SK-N-SH (cell line): ENCODE measurements around the gene SLC36A3. TPM values are rescaled to one million over a fixed set of nuclear protein-coding genes. Genes with fewer than 3 reads are reported as not detected.

Source experiments
- CTCF ChIA-PET: fragments of 300-600, 350-600 bp; formaldehyde crosslinking; extraction: SDS; loops from one replicate; lab custom pipeline; 2021; lab: Yijun Ruan, JAX
- POLR2A ChIA-PET: fragments of 350-600 bp; sonication (Branson Sonifier 250); formaldehyde crosslinking; extraction: SDS; loops from one replicate; lab custom pipeline; 2020; ENCODE audit warnings: antibody characterized with exemption, inconsistent platforms; lab: Yijun Ruan, JAX
- DNase-seq: peaks from one replicate; pipeline ENCODE4 v3.0.0; 2012
- H2AFZ ChIP-seq: fragments of 200-600 bp; sonication (generic); 2 replicates; pipeline ENCODE4 v1.8.1; 2016; ENCODE audit warnings: antibody characterized with exemption, mild to moderate bottlenecking, low read depth
- H3F3A ChIP-seq: fragments of 200-600 bp; sonication (generic); replicated peaks from 2 replicates; pipeline ENCODE3; 2016; ENCODE audit warnings: antibody characterized with exemption, mild to moderate bottlenecking; ENCODE audit not compliant: insufficient read depth
- H3K27ac ChIP-seq, 2 experiments: fragments of 200-500 bp in 1 of 2; fragments of 200-600 bp in 1 of 2; sonication (Bioruptor generic) in 1 of 2; sonication (generic), shearing (Covaris generic) in 1 of 2; 2 replicates each; pipeline versions ENCODE4 v1.5.1 to v1.6.1; 2014 to 2016; ENCODE audit warnings: low read depth in 2 of 2, inconsistent platforms in 1 of 2, low read length in 1 of 2, mild to moderate bottlenecking in 1 of 2, mixed read lengths in 1 of 2
- H3K27me3 ChIP-seq: fragments of 200-600 bp; sonication (generic), shearing (Covaris generic); 2 replicates; pipeline ENCODE4 v1.6.1; 2016; ENCODE audit warnings: mixed run types; ENCODE audit not compliant: insufficient read depth
- H3K36me3 ChIP-seq, 2 experiments: fragments of 200-500 bp in 1 of 2; fragments of 200-600 bp in 1 of 2; sonication (Bioruptor generic) in 1 of 2; sonication (generic) in 1 of 2; replicated peaks in 1 of 2; 2 replicates each; pipeline versions ENCODE3 to v1.5.1; 2014 to 2016; ENCODE audit warnings: low read length in 1 of 2, mild to moderate bottlenecking in 1 of 2; ENCODE audit not compliant: insufficient read depth in 2 of 2, control insufficient read depth in 1 of 2
- H3K4me1 ChIP-seq, 2 experiments: fragments of 200-500 bp in 1 of 2; fragments of 200-600 bp in 1 of 2; sonication (Bioruptor generic) in 1 of 2; sonication (generic), shearing (Covaris generic) in 1 of 2; 2 replicates each; pipeline versions ENCODE4 v1.5.1 to v1.6.1; 2014 to 2016; ENCODE audit warnings: low read depth in 1 of 2, low read length in 1 of 2, mixed run types in 1 of 2; ENCODE audit not compliant: insufficient read depth in 2 of 2, control insufficient read depth in 1 of 2
- H3K4me2 ChIP-seq: fragments of 200-600 bp; sonication (generic), shearing (Covaris generic); 2 replicates; pipeline ENCODE4 v1.6.1; 2017; ENCODE audit warnings: mixed run types
- H3K4me3 ChIP-seq, 2 experiments: fragments of 200-500 bp in 1 of 2; fragments of 200-600 bp in 1 of 2; sonication (Bioruptor generic) in 1 of 2; sonication (generic), shearing (Covaris generic) in 1 of 2; 2 replicates each; pipeline versions ENCODE4 v1.5.1 to v1.8.1; 2014 to 2016; ENCODE audit warnings: low read depth in 2 of 2, inconsistent platforms in 1 of 2, low read length in 1 of 2, mild to moderate bottlenecking in 1 of 2, mixed read lengths in 1 of 2, moderate library complexity in 1 of 2
- H3K79me2 ChIP-seq: fragments of 200-600 bp; sonication (generic); 2 replicates; pipeline ENCODE4 v1.8.1; 2017; ENCODE audit warnings: mild to moderate bottlenecking; ENCODE audit not compliant: insufficient read depth
- H3K9ac ChIP-seq: fragments of 200-600 bp; sonication (generic); 2 replicates; pipeline ENCODE4 v1.6.1; 2017; ENCODE audit warnings: mixed run types
- H3K9me2 ChIP-seq: fragments of 200-600 bp; sonication (generic); 2 replicates; pipeline ENCODE4 v1.6.1; 2017; ENCODE audit warnings: mixed run types
- H3K9me3 ChIP-seq: fragments of 200-600 bp; sonication (generic); 2 replicates; pipeline ENCODE4 v1.6.1; 2017; ENCODE audit warnings: mixed run types, mild to moderate bottlenecking, moderate library complexity
- H4K20me1 ChIP-seq: fragments of 200-600 bp; sonication (generic); 2 replicates; pipeline ENCODE4 v1.6.1; 2017; ENCODE audit warnings: mild to moderate bottlenecking, mixed run types; ENCODE audit not compliant: insufficient read depth
- CTCF ChIP-seq: fragments of 200-600 bp; sonication (generic); IDR thresholded peaks from 2 replicates; pipeline ENCODE4 v1.6.1; 2017; ENCODE audit warnings: antibody characterized with exemption, mild to moderate bottlenecking, moderate library complexity
- EP300 ChIP-seq, 2 experiments: IDR thresholded peaks; 2 replicates each; pipeline versions ENCODE4 v1.4.0 to v1.6.1; 2012; ENCODE audit warnings: borderline replicate concordance in 1 of 2, low read depth in 1 of 2, low read length in 1 of 2
- EZH2phosphoT487 ChIP-seq: fragments of 200-600 bp; sonication (generic); IDR thresholded peaks from 2 replicates; pipeline ENCODE4 v1.6.1; 2017; ENCODE audit warnings: low read depth, mixed run types, mild to moderate bottlenecking, antibody characterized with exemption, moderate library complexity, borderline replicate concordance
- FOXJ3 ChIP-seq: sonication (generic); formaldehyde crosslinking; IDR thresholded peaks from 2 replicates; pipeline ENCODE4 v1.5.1; 2020; ENCODE audit warnings: mild to moderate bottlenecking, missing genetic modification reagents
- RAD21 ChIP-seq: IDR thresholded peaks from 2 replicates; pipeline ENCODE4 v1.6.1; 2012; ENCODE audit warnings: mild to moderate bottlenecking, low read length
- RFX5 ChIP-seq: IDR thresholded peaks from 2 replicates; pipeline ENCODE4 v1.6.1; 2012; ENCODE audit warnings: mild to moderate bottlenecking, improper control_type of control experiment, low read length
- SMC3 ChIP-seq: IDR thresholded peaks from 2 replicates; pipeline ENCODE4 v1.6.1; 2012; ENCODE audit warnings: low read depth, low read length, improper control_type of control experiment
- TAF1 ChIP-seq: IDR thresholded peaks from 2 replicates; pipeline ENCODE4 v1.6.1; 2012; ENCODE audit warnings: low read depth, mild to moderate bottlenecking, low read length, moderate library complexity, borderline replicate concordance
- TCF12 ChIP-seq: IDR thresholded peaks from 2 replicates; pipeline ENCODE4 v1.4.0; 2012
- TEAD4 ChIP-seq: IDR thresholded peaks from 2 replicates; pipeline ENCODE4 v1.4.0; 2012; ENCODE audit warnings: mild to moderate bottlenecking, borderline replicate concordance; ENCODE audit not compliant: insufficient read depth
- USF1 ChIP-seq: IDR thresholded peaks from 2 replicates; pipeline ENCODE4 v1.4.0; 2012; ENCODE audit warnings: low read depth, borderline replicate concordance
- WGBS: methylation state at CpG from one replicate; pipeline ENCODE4 v1.1.6; 2017; ENCODE audit warnings: low lambda C conversion rate; 5-methylcytosine and 5-hydroxymethylcytosine counted together
- polyA plus RNA-seq, 3 experiments: library from polyadenylated mRNA; depleted of rRNA; stranded (reverse); fragments of >200 nt; gene quantifications; 2 replicates each; pipeline ENCODE4 v1.2.3, GENCODE V29; 2012
- TF ChIP-seq, protein P1 (sequence below): IDR thresholded peaks from 2 replicates; pipeline ENCODE4 v1.4.0; 2012; ENCODE audit warnings: low read depth, borderline replicate concordance
- TF ChIP-seq, protein P2 (sequence below): IDR thresholded peaks from 2 replicates; pipeline ENCODE4 v1.4.0; 2012; ENCODE audit warnings: low read depth

Gene SLC36A3
- polyA plus RNA-seq, 1 of the 3 experiments (the other 2 are of a cell fraction), result not detected

DNA sequence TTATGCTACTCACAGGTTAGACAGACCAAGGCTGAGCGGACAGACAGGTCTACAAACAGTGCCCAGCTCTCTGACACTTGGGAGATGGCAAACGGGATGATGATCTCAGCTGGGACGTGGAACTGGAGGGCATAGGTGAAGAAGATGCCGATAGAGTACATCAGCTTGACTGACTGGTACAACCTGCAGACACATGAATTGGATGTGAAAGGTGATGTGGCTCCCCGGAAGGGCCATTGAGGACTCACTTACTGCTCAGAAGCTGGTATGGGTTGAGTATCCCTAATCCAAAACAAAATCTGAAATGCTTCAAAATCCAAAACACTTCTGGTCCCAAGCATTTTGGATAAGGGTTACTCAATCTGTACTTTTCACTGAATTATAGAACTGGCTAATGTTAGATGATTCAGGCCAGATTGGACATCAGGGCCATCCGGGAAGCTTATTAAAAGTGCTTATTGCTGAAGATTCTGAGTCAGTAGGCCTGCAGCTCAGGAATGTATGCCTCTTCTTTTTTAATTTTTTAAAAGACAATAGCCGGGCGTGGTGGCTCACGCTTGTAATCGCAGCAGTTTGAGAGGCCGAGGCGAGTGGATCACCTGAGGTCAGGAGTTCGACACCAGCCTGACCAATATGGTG lies 22.4 kb downstream of the SLC36A3 start:
- POLR2A ChIA-PET, result no interaction called here
- H3K27ac ChIP-seq, result no peak overlapping the region
- H3K4me1 ChIP-seq, result no peaks in the 10 kb centered on the region
- H3K4me3 ChIP-seq, result no peak overlapping the region
- WGBS, result 68% methylated on average over 13 of the region's 13 CpGs
- no peaks in the 10 kb centered on the region for H3F3A ChIP-seq
- no peak overlapping the region for H3K4me2 ChIP-seq
- H3K9me2 ChIP-seq, result no peaks in the 10 kb centered on the region
- H2AFZ ChIP-seq, result no peak overlapping the region
- CTCF ChIA-PET, result interaction anchor here (0.7 to 1.4 kb wide), 3 partner anchors 22 to 243 kb away, joined by 3 to 4 read pairs (median 3); no protein-coding TSS in a partner anchor
- H3K9me3 ChIP-seq, result no peaks in the 10 kb centered on the region
- no peaks in the 10 kb centered on the region for H3K36me3 ChIP-seq
- TF ChIP-seq TEAD4 (no peak), CTCF (no peak), RAD21 (no peak), EZH2phosphoT487 (no peak), SMC3 (no peak), FOXJ3 (no peak), EP300 (IDR thresholded peaks at IDR 0.05; ENCODE audit: borderline replicate concordance in 1 of 2, low read depth in 1 of 2, low read length in 1 of 2) (no peak), TCF12 (no peak), USF1 (no peak), TAF1 (no peak), RFX5 (no peak)
- TF ChIP-seq, protein P1, sequence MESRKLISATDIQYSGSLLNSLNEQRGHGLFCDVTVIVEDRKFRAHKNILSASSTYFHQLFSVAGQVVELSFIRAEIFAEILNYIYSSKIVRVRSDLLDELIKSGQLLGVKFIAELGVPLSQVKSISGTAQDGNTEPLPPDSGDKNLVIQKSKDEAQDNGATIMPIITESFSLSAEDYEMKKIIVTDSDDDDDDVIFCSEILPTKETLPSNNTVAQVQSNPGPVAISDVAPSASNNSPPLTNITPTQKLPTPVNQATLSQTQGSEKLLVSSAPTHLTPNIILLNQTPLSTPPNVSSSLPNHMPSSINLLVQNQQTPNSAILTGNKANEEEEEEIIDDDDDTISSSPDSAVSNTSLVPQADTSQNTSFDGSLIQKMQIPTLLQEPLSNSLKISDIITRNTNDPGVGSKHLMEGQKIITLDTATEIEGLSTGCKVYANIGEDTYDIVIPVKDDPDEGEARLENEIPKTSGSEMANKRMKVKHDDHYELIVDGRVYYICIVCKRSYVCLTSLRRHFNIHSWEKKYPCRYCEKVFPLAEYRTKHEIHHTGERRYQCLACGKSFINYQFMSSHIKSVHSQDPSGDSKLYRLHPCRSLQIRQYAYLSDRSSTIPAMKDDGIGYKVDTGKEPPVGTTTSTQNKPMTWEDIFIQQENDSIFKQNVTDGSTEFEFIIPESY, result no peak
- TF ChIP-seq, protein P2, sequence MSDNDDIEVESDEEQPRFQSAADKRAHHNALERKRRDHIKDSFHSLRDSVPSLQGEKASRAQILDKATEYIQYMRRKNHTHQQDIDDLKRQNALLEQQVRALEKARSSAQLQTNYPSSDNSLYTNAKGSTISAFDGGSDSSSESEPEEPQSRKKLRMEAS, result no peak
- no peaks in the 10 kb centered on the region for H3K27me3 ChIP-seq
- H4K20me1 ChIP-seq, result no peaks in the 10 kb centered on the region
- DNase-seq, result no peak
- H3K9ac ChIP-seq, result no peak overlapping the region
- H3K79me2 ChIP-seq, result no peaks in the 10 kb centered on the region
